ENCODE data around the gene FURIN.

- TF ChIP-seq CTCF (IDR thresholded peaks at IDR 0.05) = no peak
- no peak for TF ChIP-seq SIN3A (IDR thresholded peaks at IDR 0.05; ENCODE audit: borderline replicate concordance, insufficient read depth, low read depth, low read length)
- TF ChIP-seq POLR2AphosphoS5 (IDR thresholded peaks at IDR 0.05; ENCODE audit: low read depth, low read length) = no peak
- no peak for TF ChIP-seq REST (IDR thresholded peaks at IDR 0.05; ENCODE audit: insufficient read depth in 1 of 2, low read depth in 2 of 2, low read length in 1 of 2)
These were observed 1.4 kb downstream of the FURIN start for GRCh38 chr15:90869601-90870353.
